Measurements from ENCODE around the gene MMGT1. TPM values are rescaled to one million over a fixed set of nuclear protein-coding genes. Genes with fewer than 3 reads are reported as not detected.
A peak's percentile ranks its signal among the peaks of the same experiment; 100 is the strongest.
"Not testable (repeated sequence)": the region's sequence is repeated elsewhere in the genome, so short reads cannot be mapped to it uniquely, and the experiment has no call there.

Gene MMGT1
- total RNA-seq, 1 donor from 2014 or later = 20.3 TPM

- Mint-ChIP-seq H3K36me3 (ENCODE audit: low read depth) (no peaks in the 10 kb centered on the region), H3K27ac (no peak overlapping the region), H3K4me3 (no peak overlapping the region), H3K4me1 (no peaks in the 10 kb centered on the region), H3K27me3 (no peaks in the 10 kb centered on the region), H3K9me3 (no peaks in the 10 kb centered on the region)
- ChIA-PET CTCF (interaction anchor here (0.7 to 1.8 kb wide), 3 partner anchors 11 to 388 kb away, joined by 3 to 4 read pairs (median 4); no protein-coding TSS in a partner anchor), POLR2A (no interaction called here)
- ATAC-seq (ENCODE audit: low read depth) (no peak), DNase-seq (peak; percentile 15)
- TF ChIP-seq, protein P1, sequence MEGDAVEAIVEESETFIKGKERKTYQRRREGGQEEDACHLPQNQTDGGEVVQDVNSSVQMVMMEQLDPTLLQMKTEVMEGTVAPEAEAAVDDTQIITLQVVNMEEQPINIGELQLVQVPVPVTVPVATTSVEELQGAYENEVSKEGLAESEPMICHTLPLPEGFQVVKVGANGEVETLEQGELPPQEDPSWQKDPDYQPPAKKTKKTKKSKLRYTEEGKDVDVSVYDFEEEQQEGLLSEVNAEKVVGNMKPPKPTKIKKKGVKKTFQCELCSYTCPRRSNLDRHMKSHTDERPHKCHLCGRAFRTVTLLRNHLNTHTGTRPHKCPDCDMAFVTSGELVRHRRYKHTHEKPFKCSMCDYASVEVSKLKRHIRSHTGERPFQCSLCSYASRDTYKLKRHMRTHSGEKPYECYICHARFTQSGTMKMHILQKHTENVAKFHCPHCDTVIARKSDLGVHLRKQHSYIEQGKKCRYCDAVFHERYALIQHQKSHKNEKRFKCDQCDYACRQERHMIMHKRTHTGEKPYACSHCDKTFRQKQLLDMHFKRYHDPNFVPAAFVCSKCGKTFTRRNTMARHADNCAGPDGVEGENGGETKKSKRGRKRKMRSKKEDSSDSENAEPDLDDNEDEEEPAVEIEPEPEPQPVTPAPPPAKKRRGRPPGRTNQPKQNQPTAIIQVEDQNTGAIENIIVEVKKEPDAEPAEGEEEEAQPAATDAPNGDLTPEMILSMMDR (IDR thresholded peaks at IDR 0.05) = no peak
- intact Hi-C loops (cut with micrococcal nuclease) = loop anchor here (1.0 to 10.0 kb wide), 3 partner anchors 387 to 965 kb away; no protein-coding TSS in a partner anchor
Measured at GRCh38 chrX:135931644-135932487, 41.9 kb downstream of the MMGT1 start.

DNA sequence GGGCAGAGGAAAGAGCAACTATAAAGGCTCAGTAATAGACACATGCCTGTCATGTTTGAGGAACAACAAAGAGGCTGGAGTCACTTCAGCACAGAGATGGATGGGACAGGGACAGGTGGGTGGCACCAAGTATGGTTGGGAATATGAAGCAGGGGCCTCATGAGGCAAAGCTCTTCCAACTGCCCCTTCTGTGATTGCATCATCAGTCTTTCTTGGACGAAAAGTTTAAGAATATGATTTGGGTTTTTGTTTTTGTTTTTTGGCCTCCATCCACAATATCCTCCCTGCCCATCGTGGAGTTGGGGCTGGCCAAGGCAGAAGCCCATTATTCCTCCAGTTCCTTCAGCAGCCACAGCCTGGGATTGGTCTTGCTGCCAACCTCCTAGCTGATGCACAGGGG lies 45.9 kb downstream of the MMGT1 start:
- no peaks in the 10 kb centered on the region for H3K36me3 Mint-ChIP-seq (ENCODE audit: low read depth)
- H3K27me3 Mint-ChIP-seq = no peaks in the 10 kb centered on the region
- H3K4me1 Mint-ChIP-seq = no peaks in the 10 kb centered on the region
- no peak overlapping the region for H3K27ac Mint-ChIP-seq
- ATAC-seq (ENCODE audit: low read depth) (no peak), DNase-seq (no peak)
- intact Hi-C loops (cut with micrococcal nuclease) = no loop called here
- POLR2A ChIA-PET = no interaction called here
- H3K4me3 Mint-ChIP-seq = no peak overlapping the region
- TF ChIP-seq, protein P1 (IDR thresholded peaks at IDR 0.05) = no peak
- CTCF ChIA-PET = no interaction called here
- no peaks in the 10 kb centered on the region for H3K9me3 Mint-ChIP-seq

GRCh38 chrX:135923353-135923752 lies 50.4 kb downstream of the MMGT1 start:
- TF ChIP-seq, protein P1 (IDR thresholded peaks at IDR 0.05) = no peak
- ChIA-PET POLR2A (no interaction called here), CTCF (no interaction called here)
- intact Hi-C loops (cut with micrococcal nuclease) = no loop called here
- Mint-ChIP-seq H3K4me1 (no peaks in the 10 kb centered on the region), H3K27me3 (no peaks in the 10 kb centered on the region), H3K27ac (no peak overlapping the region), H3K36me3 (ENCODE audit: low read depth) (no peaks in the 10 kb centered on the region), H3K4me3 (no peak overlapping the region), H3K9me3 (no peaks in the 10 kb centered on the region)
- ATAC-seq (ENCODE audit: low read depth) (no peak), DNase-seq (no peak)

DNA sequence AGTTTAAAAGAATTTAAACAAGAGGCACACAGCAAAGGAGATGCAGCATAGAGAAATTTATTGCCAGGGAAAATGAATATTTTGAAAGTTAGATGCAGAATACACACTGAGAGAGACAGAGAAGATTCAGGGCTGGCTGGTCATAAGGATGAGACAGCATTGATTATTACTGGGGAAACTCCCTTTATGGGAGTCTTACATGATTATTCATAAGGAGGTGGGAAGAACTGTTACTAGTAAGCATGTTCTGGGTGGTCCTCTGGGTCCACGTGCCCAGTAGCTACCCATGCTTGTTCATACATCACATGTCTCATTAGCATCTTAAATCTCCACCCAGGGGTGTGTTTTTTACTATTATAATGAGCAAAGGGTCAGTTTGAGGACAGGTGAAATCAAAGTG lies 53.3 kb downstream of the MMGT1 start:
- intact Hi-C loops (cut with micrococcal nuclease); POLR2A ChIA-PET; H3K4me3 Mint-ChIP-seq; H3K36me3 Mint-ChIP-seq (ENCODE audit: low read depth); H3K4me1 Mint-ChIP-seq; ATAC-seq (ENCODE audit: low read depth); H3K27ac Mint-ChIP-seq; H3K9me3 Mint-ChIP-seq; H3K27me3 Mint-ChIP-seq; DNase-seq: not testable (repeated sequence)
- CTCF ChIA-PET = interaction anchor here (1.0 kb wide), 1 partner anchor 11 kb away, joined by 3 read pairs; no protein-coding TSS in a partner anchor

DNA sequence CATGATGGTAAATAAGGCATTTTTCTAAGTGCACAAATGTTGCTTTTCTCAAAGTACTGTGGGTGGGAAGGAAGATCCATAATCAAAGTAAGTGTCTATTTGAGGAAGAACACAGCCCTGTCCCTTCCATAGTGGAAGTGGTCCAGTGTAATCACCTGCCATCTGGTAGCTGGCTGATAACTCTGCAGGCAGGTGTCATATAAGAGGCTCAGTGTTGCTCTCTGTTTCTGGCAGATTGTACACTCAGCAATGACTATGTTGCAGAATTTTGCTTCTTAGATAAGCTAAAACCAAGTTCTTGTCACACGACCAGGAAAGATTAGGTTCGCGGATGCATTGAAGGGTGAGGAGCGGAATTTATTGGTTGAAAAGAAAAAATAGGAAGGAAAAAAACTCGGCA lies 59.4 kb downstream of the MMGT1 start:
- intact Hi-C loops (cut with micrococcal nuclease) = no loop called here
- no peak for DNase-seq
- CTCF ChIA-PET = no interaction called here
- Mint-ChIP-seq H3K9me3 (no peaks in the 10 kb centered on the region), H3K4me1 (no peaks in the 10 kb centered on the region), H3K36me3 (ENCODE audit: low read depth) (no peaks in the 10 kb centered on the region), H3K27me3 (no peaks in the 10 kb centered on the region), H3K27ac (no peak overlapping the region), H3K4me3 (no peak overlapping the region)
- no peak for ATAC-seq (ENCODE audit: low read depth)
- POLR2A ChIA-PET = no interaction called here
- TF ChIP-seq, protein P1 (IDR thresholded peaks at IDR 0.05) = no peak

Other genes starting within 250 kb of the MMGT1 start
- not detected in 2 replicates for gene CT45A3, start 205.8 kb downstream of the MMGT1 start, total RNA-seq
- gene CT45A5, start 188.5 kb downstream of the MMGT1 start, total RNA-seq = not detected in 2 replicates
- not detected in 2 replicates for gene CT45A6, start 171.2 kb downstream of the MMGT1 start, total RNA-seq
- not detected in 2 replicates for gene CT45A2, start 154.0 kb downstream of the MMGT1 start, total RNA-seq
- not detected in 2 replicates for gene CT45A7, start 136.7 kb downstream of the MMGT1 start, total RNA-seq
- gene CT45A8, start 119.5 kb downstream of the MMGT1 start, total RNA-seq = not detected in 2 replicates
- gene CT45A9, start 102.2 kb downstream of the MMGT1 start, total RNA-seq = not detected in 2 replicates
- not detected in 2 replicates for gene CT45A10, start 80.5 kb downstream of the MMGT1 start, total RNA-seq
- not detected in 2 replicates for gene SAGE1, start 80.3 kb downstream of the MMGT1 start, total RNA-seq
- 13.5 and 16.7 TPM in 2 replicates for gene SLC9A6, start 11.4 kb upstream of the MMGT1 start, total RNA-seq
- 2.6 and 6.4 TPM in 2 replicates for gene FHL1, start 173.5 kb upstream of the MMGT1 start, total RNA-seq

All from activated B cell treated with CpG ODN at 0.5 μM for 24 hours (primary cell).